HEK293 (cell line): ENCODE results near the gene TUBB2B.

Experiments used
- EGR2 ChIP-seq: fragments of 450-650 bp; formaldehyde crosslinking; IDR thresholded peaks from 2 replicates; pipeline ENCODE4 v1.5.1; 2016; ENCODE audit warnings: low read depth, missing biosample characterization, missing genetic modification characterization
- GLIS1 ChIP-seq: fragments of 450-650 bp; formaldehyde crosslinking; IDR thresholded peaks from 2 replicates; pipeline ENCODE4 v1.5.1; 2016; ENCODE audit warnings: missing biosample characterization, missing genetic modification characterization
- KLF1 ChIP-seq: fragments of 450-650 bp; formaldehyde crosslinking; IDR thresholded peaks from 2 replicates; pipeline ENCODE4 v1.5.1; 2016; ENCODE audit warnings: missing biosample characterization, missing genetic modification characterization
- SETDB1 ChIP-seq: IDR thresholded peaks from one replicate; pipeline ENCODE4 v1.6.1; 2017; ENCODE audit warnings: mild to moderate bottlenecking, low read length, moderate library complexity, mixed read lengths; ENCODE audit not compliant: insufficient read length
- TCF7L2 ChIP-seq: IDR thresholded peaks from 2 replicates; pipeline ENCODE4 v1.6.1; 2011; ENCODE audit warnings: low read depth, mild to moderate bottlenecking, inconsistent platforms, low read length, moderate library complexity, borderline replicate concordance
- ZBTB21 ChIP-seq: fragments of 450-650 bp; formaldehyde crosslinking; IDR thresholded peaks from 2 replicates; pipeline ENCODE4 v1.5.1; 2017; ENCODE audit warnings: missing biosample characterization, missing genetic modification characterization
- ZBTB8A ChIP-seq: fragments of 450-650 bp; formaldehyde crosslinking; IDR thresholded peaks from 2 replicates; pipeline ENCODE4 v1.5.1; 2016; ENCODE audit warnings: missing biosample characterization, missing genetic modification characterization
- ZEB2 ChIP-seq: fragments of 450-650 bp; formaldehyde crosslinking; IDR thresholded peaks from 2 replicates; pipeline ENCODE4 v1.5.1; 2016; ENCODE audit warnings: missing biosample characterization, missing genetic modification characterization
- ZFHX2 ChIP-seq: fragments of 450-650 bp; formaldehyde crosslinking; conservative IDR thresholded peaks from 2 replicates; pipeline ENCODE4 v1.5.1; 2016; ENCODE audit warnings: missing biosample characterization, missing genetic modification characterization
- ZFP41 ChIP-seq: fragments of 450-650 bp; formaldehyde crosslinking; IDR thresholded peaks from 2 replicates; pipeline ENCODE4 v1.5.1; 2016; ENCODE audit warnings: missing biosample characterization, missing genetic modification characterization, borderline replicate concordance
- ZNF10 ChIP-seq: fragments of 450-650 bp; formaldehyde crosslinking; IDR thresholded peaks from 2 replicates; pipeline ENCODE4 v1.5.1; 2017; ENCODE audit warnings: missing biosample characterization, missing genetic modification characterization
- ZNF114 ChIP-seq: fragments of 450-650 bp; formaldehyde crosslinking; IDR thresholded peaks from 2 replicates; pipeline ENCODE4 v1.5.0; 2017; ENCODE audit warnings: missing biosample characterization, missing genetic modification characterization
- ZNF132 ChIP-seq: fragments of 450-650 bp; formaldehyde crosslinking; IDR thresholded peaks from 2 replicates; pipeline ENCODE4 v1.5.1; 2017; ENCODE audit warnings: missing biosample characterization, missing genetic modification characterization, borderline replicate concordance
- ZNF146 ChIP-seq: fragments of 450-650 bp; formaldehyde crosslinking; IDR thresholded peaks from 2 replicates; pipeline ENCODE4 v1.5.1; 2016; ENCODE audit warnings: missing biosample characterization, missing genetic modification characterization
- ZNF169 ChIP-seq: fragments of 450-650 bp; formaldehyde crosslinking; IDR thresholded peaks from 2 replicates; pipeline ENCODE4 v1.5.1; 2016; ENCODE audit warnings: missing biosample characterization, missing genetic modification characterization
- ZNF174 ChIP-seq: fragments of 450-650 bp; formaldehyde crosslinking; IDR thresholded peaks from 2 replicates; pipeline ENCODE4 v1.5.0; 2017; ENCODE audit warnings: missing biosample characterization, mild to moderate bottlenecking, missing genetic modification characterization
- ZNF175 ChIP-seq: fragments of 450-650 bp; formaldehyde crosslinking; IDR thresholded peaks from 2 replicates; pipeline ENCODE4 v1.5.1; 2016; ENCODE audit warnings: missing biosample characterization, missing genetic modification characterization
- ZNF24 ChIP-seq: fragments of 450-650 bp; formaldehyde crosslinking; IDR thresholded peaks from 2 replicates; pipeline ENCODE4 v1.5.1; 2016; ENCODE audit warnings: missing biosample characterization, missing genetic modification characterization
- ZNF394 ChIP-seq: fragments of 450-650 bp; formaldehyde crosslinking; IDR thresholded peaks from 2 replicates; pipeline ENCODE4 v1.5.1; 2016; ENCODE audit warnings: missing biosample characterization, missing genetic modification characterization, mild to moderate bottlenecking, moderate library complexity, borderline replicate concordance
- ZNF48 ChIP-seq: fragments of 450-650 bp; formaldehyde crosslinking; IDR thresholded peaks from 2 replicates; pipeline ENCODE4 v1.5.1; 2016; ENCODE audit warnings: missing biosample characterization, missing genetic modification characterization
- ZNF501 ChIP-seq: fragments of 450-650 bp; formaldehyde crosslinking; IDR thresholded peaks from 2 replicates; pipeline ENCODE4 v1.5.1; 2016; ENCODE audit warnings: missing biosample characterization, missing genetic modification characterization
- ZNF510 ChIP-seq: fragments of 450-650 bp; formaldehyde crosslinking; IDR thresholded peaks from 2 replicates; pipeline ENCODE4 v1.5.1; 2018; ENCODE audit warnings: mild to moderate bottlenecking, missing genetic modification characterization, missing biosample characterization; ENCODE audit not compliant: insufficient replicate concordance
- ZNF530 ChIP-seq: fragments of 450-650 bp; formaldehyde crosslinking; IDR thresholded peaks from 2 replicates; pipeline ENCODE4 v1.5.1; 2016; ENCODE audit warnings: low read depth, missing biosample characterization, missing genetic modification characterization
- ZNF596 ChIP-seq: fragments of 450-650 bp; IDR thresholded peaks from 2 replicates; pipeline ENCODE4 v1.5.0; 2018; ENCODE audit warnings: missing biosample characterization, mild to moderate bottlenecking, missing genetic modification characterization, moderate library complexity
- ZNF654 ChIP-seq: fragments of 450-650 bp; formaldehyde crosslinking; IDR thresholded peaks from 2 replicates; pipeline ENCODE4 v1.5.1; 2016; ENCODE audit warnings: low read depth, missing biosample characterization, missing genetic modification characterization
- ZSCAN23 ChIP-seq: fragments of 450-650 bp; formaldehyde crosslinking; IDR thresholded peaks from 2 replicates; pipeline ENCODE4 v1.5.1; 2016; ENCODE audit warnings: missing biosample characterization, missing genetic modification characterization
- TF ChIP-seq, protein P1 (sequence below): fragments of 450-650 bp; formaldehyde crosslinking; IDR thresholded peaks from 2 replicates; pipeline ENCODE4 v1.5.1; 2016; ENCODE audit warnings: missing biosample characterization, missing genetic modification characterization
- TF ChIP-seq, protein P2 (sequence below): fragments of 450-650 bp; IDR thresholded peaks from 2 replicates; pipeline ENCODE4 v1.5.1; 2018; ENCODE audit warnings: missing biosample characterization, missing genetic modification characterization
- TF ChIP-seq, protein P3 (sequence below): fragments of 450-650 bp; formaldehyde crosslinking; IDR thresholded peaks from 2 replicates; pipeline ENCODE4 v1.5.1; 2016; ENCODE audit warnings: missing biosample characterization, missing genetic modification characterization
- TF ChIP-seq, protein P4 (sequence below): fragments of 450-650 bp; formaldehyde crosslinking; IDR thresholded peaks from 2 replicates; pipeline ENCODE4 v1.5.1; 2016; ENCODE audit warnings: missing biosample characterization, missing genetic modification characterization
- TF ChIP-seq, protein P5 (sequence below): fragments of 450-650 bp; formaldehyde crosslinking; IDR thresholded peaks from 2 replicates; pipeline ENCODE4 v1.5.1; 2017; ENCODE audit warnings: missing biosample characterization, missing genetic modification characterization
- TF ChIP-seq, protein P6 (sequence below): fragments of 450-650 bp; formaldehyde crosslinking; IDR thresholded peaks from 2 replicates; pipeline ENCODE4 v1.5.1; 2016; ENCODE audit warnings: missing biosample characterization, missing genetic modification characterization

TUBB2B gene

DNA sequence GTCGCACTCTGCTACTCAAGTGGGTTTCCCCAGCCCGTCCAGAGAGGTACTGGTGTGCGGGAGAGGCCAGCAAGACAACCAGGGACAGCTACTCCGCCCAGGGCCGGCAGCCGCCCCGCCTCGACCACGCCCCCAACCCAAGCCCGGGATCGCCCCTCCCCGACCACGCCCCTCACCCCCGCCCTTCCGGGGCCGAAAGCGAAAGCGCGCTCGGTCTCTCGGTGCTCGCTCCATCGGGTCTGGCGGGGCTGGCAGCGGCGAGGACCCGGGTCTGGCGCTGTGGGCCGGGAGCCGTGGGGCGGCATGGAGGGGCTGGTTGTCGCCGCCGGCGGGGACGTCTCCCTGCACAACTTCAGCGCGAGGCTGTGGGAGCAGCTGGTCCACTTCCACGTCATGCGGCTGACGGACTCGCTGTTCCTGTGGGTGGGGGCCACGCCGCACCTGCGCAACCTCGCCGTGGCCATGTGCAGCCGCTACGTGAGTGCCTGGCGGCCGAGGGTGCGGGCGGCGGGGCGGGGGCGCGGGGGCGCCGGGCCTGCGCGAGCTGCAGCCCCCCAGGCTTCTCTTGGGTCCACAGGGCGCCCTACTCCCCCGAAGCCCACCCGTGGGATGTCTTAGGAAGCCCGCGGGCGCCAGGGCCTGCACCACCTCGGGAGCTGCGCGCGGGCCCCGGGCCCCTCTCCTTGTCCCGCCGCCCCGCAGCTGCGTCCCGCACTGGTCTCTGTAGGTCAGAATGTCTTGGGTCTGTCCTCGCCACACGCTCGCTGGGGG, 31.5 kb upstream of the TUBB2B start, which contains the start of gene PSMG4 (continued):
- TF ChIP-seq SETDB1 = no peak
- TF ChIP-seq, protein P1, sequence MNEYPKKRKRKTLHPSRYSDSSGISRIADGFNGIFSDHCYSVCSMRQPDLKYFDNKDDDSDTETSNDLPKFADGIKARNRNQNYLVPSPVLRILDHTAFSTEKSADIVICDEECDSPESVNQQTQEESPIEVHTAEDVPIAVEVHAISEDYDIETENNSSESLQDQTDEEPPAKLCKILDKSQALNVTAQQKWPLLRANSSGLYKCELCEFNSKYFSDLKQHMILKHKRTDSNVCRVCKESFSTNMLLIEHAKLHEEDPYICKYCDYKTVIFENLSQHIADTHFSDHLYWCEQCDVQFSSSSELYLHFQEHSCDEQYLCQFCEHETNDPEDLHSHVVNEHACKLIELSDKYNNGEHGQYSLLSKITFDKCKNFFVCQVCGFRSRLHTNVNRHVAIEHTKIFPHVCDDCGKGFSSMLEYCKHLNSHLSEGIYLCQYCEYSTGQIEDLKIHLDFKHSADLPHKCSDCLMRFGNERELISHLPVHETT = no peak
- TF ChIP-seq ZBTB8A (tag by site-specific recombination) = peak; percentile 47; the same call in 1 of the 2 replicates
- TF ChIP-seq, protein P2, sequence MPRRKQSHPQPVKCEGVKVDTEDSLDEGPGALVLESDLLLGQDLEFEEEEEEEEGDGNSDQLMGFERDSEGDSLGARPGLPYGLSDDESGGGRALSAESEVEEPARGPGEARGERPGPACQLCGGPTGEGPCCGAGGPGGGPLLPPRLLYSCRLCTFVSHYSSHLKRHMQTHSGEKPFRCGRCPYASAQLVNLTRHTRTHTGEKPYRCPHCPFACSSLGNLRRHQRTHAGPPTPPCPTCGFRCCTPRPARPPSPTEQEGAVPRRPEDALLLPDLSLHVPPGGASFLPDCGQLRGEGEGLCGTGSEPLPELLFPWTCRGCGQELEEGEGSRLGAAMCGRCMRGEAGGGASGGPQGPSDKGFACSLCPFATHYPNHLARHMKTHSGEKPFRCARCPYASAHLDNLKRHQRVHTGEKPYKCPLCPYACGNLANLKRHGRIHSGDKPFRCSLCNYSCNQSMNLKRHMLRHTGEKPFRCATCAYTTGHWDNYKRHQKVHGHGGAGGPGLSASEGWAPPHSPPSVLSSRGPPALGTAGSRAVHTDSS = no peak
- TF ChIP-seq, protein P3, sequence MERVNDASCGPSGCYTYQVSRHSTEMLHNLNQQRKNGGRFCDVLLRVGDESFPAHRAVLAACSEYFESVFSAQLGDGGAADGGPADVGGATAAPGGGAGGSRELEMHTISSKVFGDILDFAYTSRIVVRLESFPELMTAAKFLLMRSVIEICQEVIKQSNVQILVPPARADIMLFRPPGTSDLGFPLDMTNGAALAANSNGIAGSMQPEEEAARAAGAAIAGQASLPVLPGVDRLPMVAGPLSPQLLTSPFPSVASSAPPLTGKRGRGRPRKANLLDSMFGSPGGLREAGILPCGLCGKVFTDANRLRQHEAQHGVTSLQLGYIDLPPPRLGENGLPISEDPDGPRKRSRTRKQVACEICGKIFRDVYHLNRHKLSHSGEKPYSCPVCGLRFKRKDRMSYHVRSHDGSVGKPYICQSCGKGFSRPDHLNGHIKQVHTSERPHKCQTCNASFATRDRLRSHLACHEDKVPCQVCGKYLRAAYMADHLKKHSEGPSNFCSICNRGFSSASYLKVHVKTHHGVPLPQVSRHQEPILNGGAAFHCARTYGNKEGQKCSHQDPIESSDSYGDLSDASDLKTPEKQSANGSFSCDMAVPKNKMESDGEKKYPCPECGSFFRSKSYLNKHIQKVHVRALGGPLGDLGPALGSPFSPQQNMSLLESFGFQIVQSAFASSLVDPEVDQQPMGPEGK (tag by site-specific recombination) = peak; percentile 89
- TF ChIP-seq TCF7L2 = no peak
- no peak for TF ChIP-seq ZNF48 (tag by site-specific recombination)
- peak; percentile 49 for TF ChIP-seq EGR2
- TF ChIP-seq ZBTB21 (tag by site-specific recombination) = no peak
- TF ChIP-seq, protein P4, sequence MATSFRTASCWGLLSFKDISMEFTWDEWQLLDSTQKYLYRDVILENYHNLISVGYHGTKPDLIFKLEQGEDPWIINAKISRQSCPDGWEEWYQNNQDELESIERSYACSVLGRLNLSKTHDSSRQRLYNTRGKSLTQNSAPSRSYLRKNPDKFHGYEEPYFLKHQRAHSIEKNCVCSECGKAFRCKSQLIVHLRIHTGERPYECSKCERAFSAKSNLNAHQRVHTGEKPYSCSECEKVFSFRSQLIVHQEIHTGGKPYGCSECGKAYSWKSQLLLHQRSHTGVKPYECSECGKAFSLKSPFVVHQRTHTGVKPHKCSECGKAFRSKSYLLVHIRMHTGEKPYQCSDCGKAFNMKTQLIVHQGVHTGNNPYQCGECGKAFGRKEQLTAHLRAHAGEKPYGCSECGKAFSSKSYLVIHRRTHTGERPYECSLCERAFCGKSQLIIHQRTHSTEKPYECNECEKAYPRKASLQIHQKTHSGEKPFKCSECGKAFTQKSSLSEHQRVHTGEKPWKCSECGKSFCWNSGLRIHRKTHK = no peak
- no peak for TF ChIP-seq ZNF114 (tag by site-specific recombination)
- no peak for TF ChIP-seq ZNF10 (tag by site-specific recombination)
- peak; percentile 88 for TF ChIP-seq ZNF394 (tag by site-specific recombination)
- no peak for TF ChIP-seq ZSCAN23
- TF ChIP-seq ZNF175 (tag by site-specific recombination) = no peak
- no peak for TF ChIP-seq GLIS1 (tag by site-specific recombination)
- TF ChIP-seq ZNF174 (tag by site-specific recombination) = no peak
- TF ChIP-seq ZNF510 (tag by site-specific recombination) = no peak
- TF ChIP-seq ZNF501 (tag by site-specific recombination) = no peak
- TF ChIP-seq ZFP41 (tag by site-specific recombination) = no peak
- no peak for TF ChIP-seq ZNF146 (tag by site-specific recombination)
- TF ChIP-seq, protein P5, sequence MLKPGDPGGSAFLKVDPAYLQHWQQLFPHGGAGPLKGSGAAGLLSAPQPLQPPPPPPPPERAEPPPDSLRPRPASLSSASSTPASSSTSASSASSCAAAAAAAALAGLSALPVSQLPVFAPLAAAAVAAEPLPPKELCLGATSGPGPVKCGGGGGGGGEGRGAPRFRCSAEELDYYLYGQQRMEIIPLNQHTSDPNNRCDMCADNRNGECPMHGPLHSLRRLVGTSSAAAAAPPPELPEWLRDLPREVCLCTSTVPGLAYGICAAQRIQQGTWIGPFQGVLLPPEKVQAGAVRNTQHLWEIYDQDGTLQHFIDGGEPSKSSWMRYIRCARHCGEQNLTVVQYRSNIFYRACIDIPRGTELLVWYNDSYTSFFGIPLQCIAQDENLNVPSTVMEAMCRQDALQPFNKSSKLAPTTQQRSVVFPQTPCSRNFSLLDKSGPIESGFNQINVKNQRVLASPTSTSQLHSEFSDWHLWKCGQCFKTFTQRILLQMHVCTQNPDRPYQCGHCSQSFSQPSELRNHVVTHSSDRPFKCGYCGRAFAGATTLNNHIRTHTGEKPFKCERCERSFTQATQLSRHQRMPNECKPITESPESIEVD = no peak
- no peak for TF ChIP-seq ZNF530
- TF ChIP-seq ZNF596 (tag by site-specific recombination) = no peak
- TF ChIP-seq ZNF132 (tag by site-specific recombination) = no peak
- no peak for TF ChIP-seq ZNF169 (tag by site-specific recombination)
- peak; percentile 97 for TF ChIP-seq KLF1 (tag by site-specific recombination)
- TF ChIP-seq ZNF24 = no peak
- no peak for TF ChIP-seq ZNF654 (tag by site-specific recombination)
- TF ChIP-seq ZFHX2 (tag by site-specific recombination) = peak; percentile 59
- peak; percentile 67 for TF ChIP-seq ZEB2 (tag by site-specific recombination)
- TF ChIP-seq, protein P6, sequence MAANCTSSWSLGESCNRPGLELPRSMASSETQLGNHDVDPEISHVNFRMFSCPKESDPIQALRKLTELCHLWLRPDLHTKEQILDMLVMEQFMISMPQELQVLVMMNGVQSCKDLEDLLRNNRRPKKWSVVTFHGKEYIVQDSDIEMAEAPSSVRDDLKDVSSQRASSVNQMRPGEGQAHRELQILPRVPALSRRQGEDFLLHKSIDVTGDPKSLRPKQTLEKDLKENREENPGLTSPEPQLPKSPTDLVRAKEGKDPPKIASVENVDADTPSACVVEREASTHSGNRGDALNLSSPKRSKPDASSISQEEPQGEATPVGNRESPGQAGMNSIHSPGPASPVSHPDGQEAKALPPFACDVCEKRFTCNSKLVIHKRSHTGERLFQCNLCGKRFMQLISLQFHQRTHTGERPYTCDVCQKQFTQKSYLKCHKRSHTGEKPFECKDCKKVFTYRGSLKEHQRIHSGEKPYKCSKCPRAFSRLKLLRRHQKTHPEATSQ = peak; percentile 58; the same call in 1 of the 2 replicates
